Measurements from ENCODE around the gene LCN15. TPM values are rescaled to one million over a fixed set of nuclear protein-coding genes. Genes with fewer than 3 reads are reported as not detected.
"Not testable (repeated sequence)": the region's sequence is repeated elsewhere in the genome, so short reads cannot be mapped to it uniquely, and the experiment has no call there.

Gene LCN15
- total RNA-seq, 1 donor from 2014 or later = not detected

- not testable (repeated sequence) for DNase-seq
These were observed 8.8 kb downstream of the LCN15 start for GRCh38 chr9:136755302-136756133.

GRCh38 chr9:136754626-136755301 lies 9.6 kb downstream of the LCN15 start:
- DNase-seq = no peak

GRCh38 chr9:136754059-136754572 lies 10.2 kb downstream of the LCN15 start:
- DNase-seq = no peak

DNA sequence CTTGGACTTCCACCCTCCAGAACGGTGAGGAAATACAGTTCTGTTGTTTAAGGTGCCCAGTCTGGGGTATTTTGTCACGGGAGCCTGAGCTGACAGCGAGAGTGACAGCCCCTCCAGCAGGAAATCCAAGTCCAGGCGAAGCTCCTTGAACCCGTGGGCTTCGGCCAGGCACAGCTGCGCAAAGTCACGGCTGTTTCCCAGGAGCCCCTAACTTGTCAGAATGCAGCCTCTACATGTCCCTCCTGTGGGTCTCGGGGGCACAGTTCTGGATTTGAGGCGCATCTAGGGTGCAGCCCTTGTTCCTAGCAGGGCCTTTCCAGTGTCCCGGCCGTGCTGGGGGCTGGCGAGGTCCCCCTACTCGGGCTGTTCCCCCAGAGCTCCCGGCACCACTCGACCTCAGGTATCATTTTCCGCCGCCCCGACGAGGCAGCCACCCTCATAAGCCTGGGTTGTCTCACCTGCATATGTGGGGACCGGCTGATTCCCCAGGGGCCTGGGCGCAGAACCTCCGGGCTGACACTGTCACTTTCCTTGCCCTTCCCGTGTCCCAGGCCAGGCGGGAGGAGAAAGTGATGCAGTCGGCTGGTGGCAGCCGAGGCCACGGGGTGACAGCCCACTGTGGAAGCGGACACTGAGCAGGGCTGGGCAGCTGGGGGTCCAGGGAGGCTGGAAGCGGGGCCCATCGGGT lies 10.8 kb downstream of the LCN15 start:
- no peak for DNase-seq

DNA sequence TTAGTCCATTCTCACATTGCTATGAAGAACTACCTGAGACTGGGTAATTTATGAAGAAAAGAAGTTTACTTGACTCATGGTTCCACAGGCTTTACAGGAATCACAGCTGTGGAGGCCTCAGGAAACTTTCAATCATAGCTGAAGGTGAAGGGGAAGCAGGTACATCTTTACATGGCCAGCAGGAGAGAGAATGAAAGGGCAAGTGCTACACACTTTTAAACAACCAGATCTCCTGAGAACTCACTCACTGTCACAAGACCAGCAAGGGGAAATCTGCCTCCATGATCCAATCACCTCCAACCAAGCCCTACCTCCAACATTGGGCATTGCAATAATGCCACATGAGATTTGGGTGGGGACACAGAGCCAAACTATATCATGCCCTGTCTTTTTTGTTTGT lies 12.5 kb downstream of the LCN15 start:
- no peak for DNase-seq

- DNase-seq = no peak
These were observed 13.1 kb downstream of the LCN15 start for GRCh38 chr9:136751244-136751643.

DNA sequence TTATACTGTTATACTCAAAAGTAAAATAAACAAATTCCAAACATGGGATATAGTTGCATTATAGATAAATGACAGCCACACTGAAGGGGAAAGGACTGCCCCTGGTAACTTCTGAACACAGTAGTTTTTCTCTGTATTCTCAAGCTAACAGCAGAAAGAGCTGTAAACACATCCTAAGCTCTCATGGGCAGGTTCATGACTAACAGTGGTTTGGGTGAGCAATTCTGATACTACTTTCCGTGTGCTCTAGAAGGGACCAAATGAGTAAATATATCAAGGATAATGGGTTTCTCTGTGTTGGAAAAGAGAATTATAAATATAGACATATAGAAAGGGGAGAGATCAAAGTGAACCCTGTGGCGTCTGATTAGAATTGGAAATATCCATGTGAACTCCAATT lies 13.8 kb downstream of the LCN15 start:
- DNase-seq = no peak

- DNase-seq = no peak
These were observed 15.4 kb downstream of the LCN15 start for GRCh38 chr9:136748666-136749611.

- DNase-seq = no peak
These were observed 16.1 kb downstream of the LCN15 start, which contains the start of gene LCN6 for GRCh38 chr9:136748201-136748600. TSS of gene LCN6 (minus strand) at chr9:136748525. CDS start at chr9:136748483, 42 bp downstream.

DNA sequence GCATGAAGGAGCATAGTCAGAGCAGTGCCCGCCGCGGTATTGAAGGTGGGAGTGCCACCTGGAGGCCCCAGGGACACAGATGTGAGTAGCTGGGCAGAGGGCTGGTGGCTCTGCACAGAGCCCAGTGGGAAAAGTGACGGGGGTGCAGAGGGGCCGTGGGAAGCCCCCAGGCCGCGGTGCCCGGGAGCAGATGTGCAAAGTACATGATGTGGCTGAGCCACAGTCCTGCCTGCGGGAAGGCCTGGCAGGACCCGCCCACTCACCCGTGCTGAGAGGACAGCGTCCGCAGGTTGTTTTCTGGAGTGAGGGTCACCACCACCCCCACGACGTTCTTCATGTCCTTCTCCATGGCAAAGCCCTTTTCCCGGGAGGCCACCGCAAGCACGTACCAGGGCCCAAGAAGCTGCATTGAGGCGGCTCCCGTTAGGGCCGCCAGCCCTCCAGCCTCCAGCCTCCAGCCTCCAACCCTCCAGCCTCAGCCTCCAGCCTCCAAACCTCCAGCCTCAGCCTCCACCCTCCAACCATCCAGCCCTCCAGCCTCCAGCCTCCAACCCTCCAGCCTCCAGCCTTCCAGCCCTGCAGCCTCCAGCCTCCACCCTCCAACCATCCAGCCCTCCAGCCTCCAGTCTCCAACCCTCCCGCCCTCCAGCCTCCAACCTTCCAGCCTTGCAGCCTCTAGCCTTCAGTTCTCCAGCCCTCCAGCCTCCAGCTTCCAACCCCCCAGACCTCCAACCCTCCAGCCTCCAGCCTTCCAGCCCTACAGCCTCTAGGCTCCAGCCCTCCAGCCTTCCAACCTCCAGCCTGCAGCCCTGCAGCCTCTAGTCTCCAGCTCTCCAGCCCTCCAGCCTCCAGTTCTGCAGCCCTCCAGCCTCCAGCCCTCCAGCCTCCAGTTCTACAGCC lies 16.9 kb downstream of the LCN15 start:
- no peak for DNase-seq

DNA sequence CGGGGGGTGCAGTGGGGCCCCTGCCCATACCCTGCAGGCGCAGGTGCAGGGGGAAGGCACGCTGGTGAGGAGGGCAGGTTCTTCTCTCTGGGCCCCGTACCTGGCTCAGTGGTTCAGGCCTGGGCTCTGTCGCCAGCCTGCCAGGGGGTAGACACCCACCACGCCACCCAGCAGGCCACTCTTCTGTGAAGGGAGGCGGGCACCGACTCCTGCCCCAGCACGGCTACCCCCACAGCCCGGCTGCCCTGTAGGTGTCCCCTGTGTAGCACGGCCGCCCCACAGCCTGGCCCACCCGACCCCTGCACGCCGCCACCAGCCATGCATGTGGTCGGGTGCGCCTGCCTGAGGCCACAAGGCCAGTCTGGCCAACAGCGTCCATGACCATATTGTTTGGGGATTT lies 17.7 kb downstream of the LCN15 start:
- no peak for DNase-seq

GRCh38 chr9:136746155-136746490 lies 18.2 kb downstream of the LCN15 start:
- no peak for DNase-seq

GRCh38 chr9:136745389-136746154 lies 18.7 kb downstream of the LCN15 start:
- DNase-seq = no peak

- no peak for DNase-seq
These were observed 19.5 kb downstream of the LCN15 start for GRCh38 chr9:136744773-136745172.

- no peak for DNase-seq
These were observed 20.6 kb downstream of the LCN15 start for GRCh38 chr9:136743639-136744211.

GRCh38 chr9:136742591-136743391 lies 21.5 kb downstream of the LCN15 start, which contains the start of gene LCN10:
TSS of gene LCN10 (minus strand) at chr9:136742940. CDS start at chr9:136742903, 37 bp downstream.
- DNase-seq = no peak

- DNase-seq = no peak
These were observed 22.3 kb downstream of the LCN15 start for GRCh38 chr9:136741883-136742571.

Measured in occipital lobe (tissue), 2 donors.